IgD-negative memory B cell (primary cell): ENCODE measurements around the gene RSPH1. TPM values are rescaled to one million over a fixed set of nuclear protein-coding genes. Genes with fewer than 3 reads are reported as not detected.
A peak's percentile ranks its signal among the peaks of the same experiment; 100 is the strongest.

Experiments
- H3K27ac Mint-ChIP-seq, 3 donors: one replicate each; pipeline ENCODE4 v1.8.0; 2020 to 2022; ENCODE audit warnings: mild to moderate bottlenecking in 3 of 3, mixed read lengths in 3 of 3, moderate library complexity in 1 of 3
- H3K27me3 Mint-ChIP-seq: one replicate; pipeline ENCODE4 v1.8.0; 2021; ENCODE audit warnings: mixed read lengths
- H3K36me3 Mint-ChIP-seq: one replicate; pipeline ENCODE4 v1.8.0; 2020; ENCODE audit warnings: mild to moderate bottlenecking, mixed read lengths
- H3K4me1 Mint-ChIP-seq, 3 donors: one replicate each; pipeline ENCODE4 v1.8.0; 2020 to 2022; ENCODE audit warnings: mixed read lengths in 3 of 3, mild to moderate bottlenecking in 1 of 3
- H3K4me3 Mint-ChIP-seq, 4 donors: one replicate each; pipeline ENCODE4 v1.8.0; 2020 to 2022; ENCODE audit warnings: mild to moderate bottlenecking in 4 of 4, mixed read lengths in 4 of 4, moderate library complexity in 3 of 4
- H3K9me3 Mint-ChIP-seq, 3 donors: one replicate each; pipeline ENCODE4 v1.8.0; 2020 to 2021; ENCODE audit warnings: mixed read lengths in 3 of 3, mild to moderate bottlenecking in 1 of 3
- polyA plus RNA-seq: library from polyadenylated mRNA; unstranded; fragments of 300-500 nt; fragmentation: Illumina TruSeq; gene quantifications from one replicate; pipeline ENCODE4 v1.2.3, GENCODE V29; 2021

The RSPH1 gene
- polyA plus RNA-seq, 1 donor from 2014 or later, result not detected

GRCh38 chr21:42465008-42465802 is 30.8 kb downstream of the RSPH1 start:
- no peaks in the 10 kb centered on the region for H3K9me3 Mint-ChIP-seq
- H3K36me3 Mint-ChIP-seq, result no peaks in the 10 kb centered on the region

GRCh38 chr21:42463861-42464515 is 32.0 kb downstream of the RSPH1 start:
- H3K27me3 Mint-ChIP-seq, result peaks cover 7% of the 10 kb centered on the region
- peaks cover 63 to 65% (median 65%) of the 10 kb centered on the region in 3 donors for H3K4me1 Mint-ChIP-seq
- H3K36me3 Mint-ChIP-seq, result no peaks in the 10 kb centered on the region
- H3K4me3 Mint-ChIP-seq, result peak overlapping the region in 3 of 4 donors; percentile 13 to 27 (median 15)
- peak overlapping the region; percentile 74 to 100 (median 99) for H3K27ac Mint-ChIP-seq
- no peaks in the 10 kb centered on the region for H3K9me3 Mint-ChIP-seq

More at GRCh38 chr21:42465008-42465802, 30.8 kb downstream of the RSPH1 start:
- Mint-ChIP-seq H3K4me1 (peaks cover 63 to 66% (median 64%) of the 10 kb centered on the region in 3 donors), H3K27me3 (peaks cover 10% of the 10 kb centered on the region), H3K4me3 (peak overlapping the region; percentile 44 to 67 (median 50)), H3K27ac (peak overlapping the region; percentile 81 to 100 (median 85))

GRCh38 chr21:42461881-42462877 is 33.8 kb downstream of the RSPH1 start:
- H3K4me3 Mint-ChIP-seq, result peak overlapping the region in 3 of 4 donors; percentile 29 to 87 (median 86)
- peaks cover 6% of the 10 kb centered on the region for H3K27me3 Mint-ChIP-seq
- H3K36me3 Mint-ChIP-seq, result no peaks in the 10 kb centered on the region
- no peaks in the 10 kb centered on the region for H3K9me3 Mint-ChIP-seq
- H3K4me1 Mint-ChIP-seq, result peaks cover 57 to 58% (median 57%) of the 10 kb centered on the region in 3 donors
- H3K27ac Mint-ChIP-seq, result peak overlapping the region; percentile 99 to 100 (median 99)

- H3K27ac Mint-ChIP-seq, result peak overlapping the region; percentile 99 to 100 (median 99)
- H3K9me3 Mint-ChIP-seq, result no peaks in the 10 kb centered on the region
- H3K4me1 Mint-ChIP-seq, result peaks cover 54 to 60% (median 54%) of the 10 kb centered on the region in 3 donors
- no peaks in the 10 kb centered on the region for H3K36me3 Mint-ChIP-seq
- H3K4me3 Mint-ChIP-seq, result peak overlapping the region; percentile 80 to 89 (median 88)
- H3K27me3 Mint-ChIP-seq, result peaks cover 4% of the 10 kb centered on the region
Measured at GRCh38 chr21:42461185-42461520, 34.9 kb downstream of the RSPH1 start.

- H3K9me3 Mint-ChIP-seq, result no peaks in the 10 kb centered on the region
- peak overlapping the region; percentile 99 to 100 (median 99) for H3K27ac Mint-ChIP-seq
- H3K27me3 Mint-ChIP-seq, result peaks cover 4% of the 10 kb centered on the region
- peak overlapping the region; percentile 80 to 89 (median 88) for H3K4me3 Mint-ChIP-seq
- peaks cover 50 to 55% (median 50%) of the 10 kb centered on the region in 3 donors for H3K4me1 Mint-ChIP-seq
- H3K36me3 Mint-ChIP-seq, result no peaks in the 10 kb centered on the region
Measured at GRCh38 chr21:42460391-42461184, 35.4 kb downstream of the RSPH1 start.

GRCh38 chr21:42459546-42460215 is 36.3 kb downstream of the RSPH1 start:
- Mint-ChIP-seq H3K9me3 (no peaks in the 10 kb centered on the region), H3K4me1 (peaks cover 42 to 46% (median 44%) of the 10 kb centered on the region in 3 donors), H3K27me3 (peaks cover 1% of the 10 kb centered on the region), H3K4me3 (peak overlapping the region in 2 of 4 donors; percentile 10 to 87), H3K36me3 (no peaks in the 10 kb centered on the region), H3K27ac (peak overlapping the region; percentile 99 to 100 (median 99))

- H3K4me1 Mint-ChIP-seq, result peaks cover 39 to 44% (median 42%) of the 10 kb centered on the region in 3 donors
- H3K4me3 Mint-ChIP-seq, result no peak overlapping the region
- no peaks in the 10 kb centered on the region for H3K36me3 Mint-ChIP-seq
- peaks cover 2% of the 10 kb centered on the region for H3K27me3 Mint-ChIP-seq
- H3K27ac Mint-ChIP-seq, result peak overlapping the region in 1 of 3 donors; percentile 7
- no peaks in the 10 kb centered on the region for H3K9me3 Mint-ChIP-seq
Measured at GRCh38 chr21:42459082-42459460, 37.0 kb downstream of the RSPH1 start.

GRCh38 chr21:42456457-42456856 is 39.6 kb downstream of the RSPH1 start:
- peaks cover 18 to 20% (median 20%) of the 10 kb centered on the region in 3 donors for H3K4me1 Mint-ChIP-seq
- H3K27me3 Mint-ChIP-seq, result peaks cover 3% of the 10 kb centered on the region
- H3K4me3 Mint-ChIP-seq, result no peak overlapping the region
- no peaks in the 10 kb centered on the region for H3K36me3 Mint-ChIP-seq
- H3K27ac Mint-ChIP-seq, result no peak overlapping the region
- H3K9me3 Mint-ChIP-seq, result no peaks in the 10 kb centered on the region

- Mint-ChIP-seq H3K36me3 (no peaks in the 10 kb centered on the region), H3K4me1 (peaks cover 13 to 15% (median 14%) of the 10 kb centered on the region in 3 donors), H3K27ac (peak overlapping the region in 1 of 3 donors; percentile 18), H3K9me3 (no peaks in the 10 kb centered on the region), H3K27me3 (peaks cover 3% of the 10 kb centered on the region), H3K4me3 (no peak overlapping the region)
Measured at GRCh38 chr21:42455754-42456440, 40.1 kb downstream of the RSPH1 start.

GRCh38 chr21:42455196-42455595 is 40.8 kb downstream of the RSPH1 start:
- no peak overlapping the region for H3K4me3 Mint-ChIP-seq
- H3K36me3 Mint-ChIP-seq, result no peaks in the 10 kb centered on the region
- peaks cover 3% of the 10 kb centered on the region for H3K27me3 Mint-ChIP-seq
- H3K4me1 Mint-ChIP-seq, result peaks cover 7 to 8% (median 8%) of the 10 kb centered on the region in 3 donors
- H3K27ac Mint-ChIP-seq, result peak overlapping the region in 1 of 3 donors; percentile 18
- H3K9me3 Mint-ChIP-seq, result no peaks in the 10 kb centered on the region

GRCh38 chr21:42454786-42455185 is 41.2 kb downstream of the RSPH1 start:
- H3K27ac Mint-ChIP-seq, result no peak overlapping the region
- H3K9me3 Mint-ChIP-seq, result no peaks in the 10 kb centered on the region
- H3K36me3 Mint-ChIP-seq, result no peaks in the 10 kb centered on the region
- peaks cover 4 to 7% (median 6%) of the 10 kb centered on the region in 3 donors for H3K4me1 Mint-ChIP-seq
- H3K27me3 Mint-ChIP-seq, result peaks cover 3% of the 10 kb centered on the region
- H3K4me3 Mint-ChIP-seq, result no peak overlapping the region

GRCh38 chr21:42453986-42454570 is 41.9 kb downstream of the RSPH1 start:
- no peaks in the 10 kb centered on the region for H3K36me3 Mint-ChIP-seq
- H3K9me3 Mint-ChIP-seq, result no peaks in the 10 kb centered on the region
- peaks cover 3% of the 10 kb centered on the region for H3K27me3 Mint-ChIP-seq
- H3K4me3 Mint-ChIP-seq, result no peak overlapping the region
- H3K27ac Mint-ChIP-seq, result peak overlapping the region in 1 of 3 donors; percentile 53
- peaks cover 3 to 8% (median 3%) of the 10 kb centered on the region in 3 donors for H3K4me1 Mint-ChIP-seq
